GM12878 (cell line): Measurements from ENCODE around the gene NOL12. TPM values are rescaled to one million over a fixed set of nuclear protein-coding genes. Genes with fewer than 3 reads are reported as not detected.

ENCODE experiments used
- CEBPZ ChIP-seq: fragments of 150-350 bp; IDR thresholded peaks from 2 replicates; pipeline ENCODE4 v1.6.1; 2016; ENCODE audit warnings: low read depth, low read length
- CREB1 ChIP-seq: IDR thresholded peaks from 2 replicates; pipeline ENCODE4 v1.6.1; 2012; ENCODE audit warnings: low read depth, mild to moderate bottlenecking, inconsistent platforms
- GATAD2B ChIP-seq: fragments of 450-650 bp; conservative IDR thresholded peaks from 2 replicates; pipeline ENCODE4 v1.6.1; 2017; ENCODE audit warnings: low read depth, mild to moderate bottlenecking, moderate library complexity
- HDAC2 ChIP-seq: fragments of 200-600 bp; sonication (generic); IDR thresholded peaks from 2 replicates; pipeline ENCODE4 v1.6.1; 2017
- SMAD1 ChIP-seq: fragments of 450-650 bp; IDR thresholded peaks from 2 replicates; pipeline ENCODE4 v1.6.1; 2018; ENCODE audit warnings: mild to moderate bottlenecking, low read depth; ENCODE audit not compliant: partially characterized antibody
- SRF ChIP-seq, 2 experiments: IDR thresholded peaks; 2 replicates each; pipeline ENCODE4 v1.6.1; 2011; ENCODE audit warnings: low read depth in 2 of 2, low read length in 2 of 2, mild to moderate bottlenecking in 1 of 2, moderate library complexity in 1 of 2
- ZNF217 ChIP-seq: fragments of 450-650 bp; IDR thresholded peaks from 2 replicates; pipeline ENCODE4 v1.6.1; 2017; ENCODE audit warnings: antibody characterized with exemption, mild to moderate bottlenecking
- ZSCAN29 ChIP-seq: fragments of 450-650 bp; IDR thresholded peaks from 2 replicates; pipeline ENCODE4 v1.6.1; 2017; ENCODE audit warnings: mild to moderate bottlenecking, moderate library complexity
- polyA plus RNA-seq, 11 experiments: library from polyadenylated mRNA; depleted of rRNA in 4 of 11; unstranded in 6 of 11; stranded (reverse) in 5 of 11; fragments of >200 nt; fragmentation: Nextera tagmentation in 4 of 11; fragmentation: Illumina TruSeq in 1 of 11; extraction: Ambion mirVana in 4 of 11; extraction: Trizol in 1 of 11; gene quantifications; 1 replicate in 1 of 11; 2 replicates in 10 of 11; pipeline versions ENCODE4 v1.2.1 to v1.2.3, GENCODE V29; 2011 to 2016; ENCODE audit warnings: inconsistent platforms in 2 of 11, missing spikeins in 2 of 11, low read depth in 1 of 11
- total RNA-seq, 4 experiments: library from RNA; depleted of rRNA in 3 of 4; stranded (reverse); fragments of >200 nt in 3 of 4; fragmentation: Illumina TruSeq in 1 of 4; extraction: Trizol in 1 of 4; gene quantifications; 2 replicates each; pipeline versions ENCODE4 v1.2.1 to v1.2.3, GENCODE V29; 2013 to 2021
- TF ChIP-seq, protein P1 (sequence below): IDR thresholded peaks from 2 replicates; pipeline ENCODE4 v1.6.1; 2011; ENCODE audit warnings: borderline replicate concordance, low read depth, mild to moderate bottlenecking, moderate library complexity, low read length; ENCODE audit not compliant: insufficient read depth, poor library complexity, severe bottlenecking

The NOL12 gene
- total and polyA plus RNA-seq, 10 of the 15 experiments (the other 5 are each of a cell fraction or from before 2014, with no cell fraction given): 3.3 to 69.4 (median 41.1) TPM

DNA sequence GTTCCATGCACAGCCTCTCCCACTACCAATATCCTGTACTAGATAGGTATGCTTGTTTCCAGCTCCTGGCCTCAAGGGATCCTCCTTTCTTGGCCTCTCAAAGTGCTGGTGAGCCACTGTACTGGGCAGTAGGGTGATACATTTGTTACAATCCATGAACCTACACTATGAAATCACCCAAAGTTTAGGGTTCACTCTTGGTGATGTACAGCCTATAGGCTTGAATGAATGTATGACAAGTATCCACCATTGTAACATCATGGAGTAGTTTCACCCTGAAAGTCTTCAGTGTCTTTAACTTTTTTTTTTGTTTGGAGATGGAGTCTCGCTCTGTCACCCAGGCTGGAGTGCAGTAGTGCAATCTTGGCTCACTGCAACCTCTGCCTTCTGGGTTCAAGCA lies 42.5 kb downstream of the NOL12 start (continued):
- TF ChIP-seq CREB1 (no peak), HDAC2 (no peak), ZSCAN29 (no peak), SMAD1 (no peak), GATAD2B (no peak), ZNF217 (no peak), SRF (IDR thresholded peaks at IDR 0.05; ENCODE audit: low read depth in 2 of 2, low read length in 2 of 2) (no peak), CEBPZ (no peak)
- TF ChIP-seq, protein P1, sequence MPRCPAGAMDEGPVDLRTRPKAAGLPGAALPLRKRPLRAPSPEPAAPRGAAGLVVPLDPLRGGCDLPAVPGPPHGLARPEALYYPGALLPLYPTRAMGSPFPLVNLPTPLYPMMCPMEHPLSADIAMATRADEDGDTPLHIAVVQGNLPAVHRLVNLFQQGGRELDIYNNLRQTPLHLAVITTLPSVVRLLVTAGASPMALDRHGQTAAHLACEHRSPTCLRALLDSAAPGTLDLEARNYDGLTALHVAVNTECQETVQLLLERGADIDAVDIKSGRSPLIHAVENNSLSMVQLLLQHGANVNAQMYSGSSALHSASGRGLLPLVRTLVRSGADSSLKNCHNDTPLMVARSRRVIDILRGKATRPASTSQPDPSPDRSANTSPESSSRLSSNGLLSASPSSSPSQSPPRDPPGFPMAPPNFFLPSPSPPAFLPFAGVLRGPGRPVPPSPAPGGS: no peak
